Thyroid gland (tissue), 4 donors: ENCODE results near the gene KPNA2.

Source experiments
- CTCF ChIP-seq, 6 experiments: fragments of 200-600 bp in 3 of 6; fragments of 450-650 bp in 3 of 6; sonication (generic) in 3 of 6; IDR thresholded peaks; one replicate each; pipeline ENCODE4 v1.5.1; 2016 to 2019; ENCODE audit warnings: antibody characterized with exemption in 6 of 6, mild to moderate bottlenecking in 2 of 6, inconsistent platforms in 1 of 6, moderate library complexity in 1 of 6
- POLR2A ChIP-seq, 2 donors: fragments of 450-650 bp; IDR thresholded peaks; one replicate each; pipeline ENCODE4 v1.6.1; 2017; ENCODE audit warnings: antibody characterized with exemption in 2 of 2, mild to moderate bottlenecking in 2 of 2, moderate library complexity in 1 of 2

DNA sequence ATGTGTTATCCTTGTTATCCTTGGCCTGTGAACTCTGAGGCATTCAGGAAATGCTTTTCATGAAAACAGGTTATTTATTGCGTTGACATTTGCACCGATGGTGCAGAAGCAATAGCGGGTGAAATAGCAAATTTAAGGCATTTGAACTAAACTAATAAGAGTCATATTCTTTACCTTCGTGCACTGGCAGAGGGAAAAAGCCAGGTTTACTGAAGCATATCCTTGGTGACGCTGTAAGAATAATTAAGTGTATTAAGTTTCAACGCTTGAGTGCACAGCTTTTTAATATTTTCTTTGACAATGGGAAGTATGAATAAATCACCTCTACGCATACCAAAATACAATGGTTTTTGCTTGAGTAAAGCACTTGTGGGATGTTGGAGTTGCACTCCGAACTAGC, 13.6 kb upstream of the KPNA2 start:
- TF ChIP-seq CTCF (IDR thresholded peaks at IDR 0.05) (no peak), POLR2A (IDR thresholded peaks at IDR 0.05) (no peak)
